Measurements from ENCODE around the gene RAPGEF4.

The RAPGEF4 gene

GRCh38 chr2:172848519-172848918, 112.9 kb downstream of the RAPGEF4 start:
- no peak overlapping the region for H3K4me2 ChIP-seq

GRCh38 chr2:172849519-172850217, 114.0 kb downstream of the RAPGEF4 start:
- Histone ChIP-seq H4K20me1 (ENCODE audit: insufficient read depth) (no peaks in the 10 kb centered on the region), H3K27me3 (ENCODE audit: insufficient read depth, low read depth) (no peaks in the 10 kb centered on the region), H3K4me1 (ENCODE audit: low read depth, poor library complexity, severe bottlenecking) (no peaks in the 10 kb centered on the region), H3K4me2 (no peak overlapping the region), H3K79me2 (ENCODE audit: insufficient read depth, low read depth) (no peaks in the 10 kb centered on the region), H2AFZ (ENCODE audit: low read depth) (no peak overlapping the region), H3K27ac (no peak overlapping the region), H3K4me3 (IDR thresholded peaks at IDR 0.05; ENCODE audit: insufficient read depth, low read depth, low read length) (no peak overlapping the region), H3K36me3 (ENCODE audit: insufficient read depth) (no peaks in the 10 kb centered on the region), H3K9ac (no peak overlapping the region)
- no peak for TF ChIP-seq CTCF (conservative IDR thresholded peaks at IDR 0.05; ENCODE audit: low read depth, low read length)

More at GRCh38 chr2:172848519-172848918, 112.9 kb downstream of the RAPGEF4 start:
- H3K4me1 ChIP-seq (ENCODE audit: low read depth, poor library complexity, severe bottlenecking): no peaks in the 10 kb centered on the region
- H3K27ac ChIP-seq: no peak overlapping the region
- no peak overlapping the region for H3K9ac ChIP-seq
- no peaks in the 10 kb centered on the region for H3K36me3 ChIP-seq (ENCODE audit: insufficient read depth)
- no peaks in the 10 kb centered on the region for H4K20me1 ChIP-seq (ENCODE audit: insufficient read depth)
- H3K4me3 ChIP-seq (IDR thresholded peaks at IDR 0.05; ENCODE audit: insufficient read depth, low read depth, low read length): no peak overlapping the region
- H2AFZ ChIP-seq (ENCODE audit: low read depth): no peak overlapping the region
- no peak for TF ChIP-seq CTCF (conservative IDR thresholded peaks at IDR 0.05; ENCODE audit: low read depth, low read length)
- H3K79me2 ChIP-seq (ENCODE audit: insufficient read depth, low read depth): no peaks in the 10 kb centered on the region
- H3K27me3 ChIP-seq (ENCODE audit: insufficient read depth, low read depth): no peaks in the 10 kb centered on the region

GRCh38 chr2:172855588-172855987, 119.9 kb downstream of the RAPGEF4 start:
- Histone ChIP-seq H3K4me3 (IDR thresholded peaks at IDR 0.05; ENCODE audit: insufficient read depth, low read depth, low read length) (no peak overlapping the region), H3K27ac (no peak overlapping the region), H3K4me2 (no peak overlapping the region), H3K27me3 (ENCODE audit: insufficient read depth, low read depth) (no peaks in the 10 kb centered on the region), H3K36me3 (ENCODE audit: insufficient read depth) (no peaks in the 10 kb centered on the region), H3K9ac (no peak overlapping the region), H2AFZ (ENCODE audit: low read depth) (no peak overlapping the region), H4K20me1 (ENCODE audit: insufficient read depth) (no peaks in the 10 kb centered on the region), H3K79me2 (ENCODE audit: insufficient read depth, low read depth) (no peaks in the 10 kb centered on the region), H3K4me1 (ENCODE audit: low read depth, poor library complexity, severe bottlenecking) (no peaks in the 10 kb centered on the region)
- TF ChIP-seq CTCF (conservative IDR thresholded peaks at IDR 0.05; ENCODE audit: low read depth, low read length): no peak

- Histone ChIP-seq H3K9ac (no peak overlapping the region), H4K20me1 (ENCODE audit: insufficient read depth) (no peaks in the 10 kb centered on the region), H3K4me3 (IDR thresholded peaks at IDR 0.05; ENCODE audit: insufficient read depth, low read depth, low read length) (no peak overlapping the region), H3K79me2 (ENCODE audit: insufficient read depth, low read depth) (no peaks in the 10 kb centered on the region), H3K27me3 (ENCODE audit: insufficient read depth, low read depth) (no peaks in the 10 kb centered on the region), H3K4me2 (no peak overlapping the region), H3K36me3 (ENCODE audit: insufficient read depth) (no peaks in the 10 kb centered on the region), H3K27ac (no peak overlapping the region), H3K4me1 (ENCODE audit: low read depth, poor library complexity, severe bottlenecking) (no peaks in the 10 kb centered on the region), H2AFZ (ENCODE audit: low read depth) (no peak overlapping the region)
- no peak for TF ChIP-seq CTCF (conservative IDR thresholded peaks at IDR 0.05; ENCODE audit: low read depth, low read length)
Measured at GRCh38 chr2:172856606-172857005, 121.0 kb downstream of the RAPGEF4 start.

All from KMS-11 (cell line).